ENCODE data around the gene ANO1.

Gene ANO1

DNA sequence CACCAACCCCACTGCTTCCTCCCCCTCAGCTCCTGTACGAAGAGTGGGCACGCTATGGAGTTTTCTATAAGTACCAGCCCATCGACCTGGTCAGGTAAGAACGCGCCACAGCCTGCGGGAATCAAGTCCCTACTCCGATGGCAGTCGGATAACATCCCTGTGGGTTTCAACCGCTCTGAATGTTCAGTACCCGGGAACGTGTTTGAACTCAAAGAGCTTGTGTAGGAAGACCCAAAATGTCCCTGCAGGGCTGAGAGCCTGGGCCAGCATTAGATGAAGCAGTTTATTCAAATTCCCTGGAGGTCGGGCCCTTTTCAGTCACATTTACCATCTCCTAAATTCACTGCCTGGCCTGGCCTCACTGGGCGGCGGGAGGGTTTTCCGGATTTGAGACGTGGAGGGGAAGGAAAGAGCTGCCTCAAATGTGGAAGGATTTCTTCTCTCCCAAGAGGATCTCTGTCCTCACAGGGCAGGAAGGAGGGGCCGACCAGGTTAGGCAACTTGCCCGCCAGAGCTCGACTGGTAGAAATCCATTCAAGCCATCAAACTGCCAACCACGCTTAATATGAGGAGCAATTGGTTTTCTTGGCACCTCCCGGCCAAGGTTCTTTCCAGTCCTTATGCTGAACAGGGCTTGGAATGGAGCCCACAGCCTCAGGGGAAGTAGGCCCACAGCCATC lies 46.3 kb downstream of the ANO1 start:
- H3K4me2 ChIP-seq (ENCODE audit: low read length) = no peak overlapping the region
- H3K9ac ChIP-seq = no peak overlapping the region
- H3K79me2 ChIP-seq = no peaks in the 10 kb centered on the region
- H3K4me1 ChIP-seq = no peaks in the 10 kb centered on the region
- H3K9me3 ChIP-seq (ENCODE audit: control insufficient read depth, low read length) = no peaks in the 10 kb centered on the region
- no peak overlapping the region for H2AFZ ChIP-seq
- TF ChIP-seq, protein P1, sequence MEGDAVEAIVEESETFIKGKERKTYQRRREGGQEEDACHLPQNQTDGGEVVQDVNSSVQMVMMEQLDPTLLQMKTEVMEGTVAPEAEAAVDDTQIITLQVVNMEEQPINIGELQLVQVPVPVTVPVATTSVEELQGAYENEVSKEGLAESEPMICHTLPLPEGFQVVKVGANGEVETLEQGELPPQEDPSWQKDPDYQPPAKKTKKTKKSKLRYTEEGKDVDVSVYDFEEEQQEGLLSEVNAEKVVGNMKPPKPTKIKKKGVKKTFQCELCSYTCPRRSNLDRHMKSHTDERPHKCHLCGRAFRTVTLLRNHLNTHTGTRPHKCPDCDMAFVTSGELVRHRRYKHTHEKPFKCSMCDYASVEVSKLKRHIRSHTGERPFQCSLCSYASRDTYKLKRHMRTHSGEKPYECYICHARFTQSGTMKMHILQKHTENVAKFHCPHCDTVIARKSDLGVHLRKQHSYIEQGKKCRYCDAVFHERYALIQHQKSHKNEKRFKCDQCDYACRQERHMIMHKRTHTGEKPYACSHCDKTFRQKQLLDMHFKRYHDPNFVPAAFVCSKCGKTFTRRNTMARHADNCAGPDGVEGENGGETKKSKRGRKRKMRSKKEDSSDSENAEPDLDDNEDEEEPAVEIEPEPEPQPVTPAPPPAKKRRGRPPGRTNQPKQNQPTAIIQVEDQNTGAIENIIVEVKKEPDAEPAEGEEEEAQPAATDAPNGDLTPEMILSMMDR (IDR thresholded peaks at IDR 0.05) = no peak
- H3K27ac ChIP-seq = no peak overlapping the region
- H3K27me3 ChIP-seq (ENCODE audit: control insufficient read depth, insufficient read depth, low read length) = no peaks in the 10 kb centered on the region
- no peak overlapping the region for H3K4me3 ChIP-seq (ENCODE audit: low read depth, low read length)
- no peaks in the 10 kb centered on the region for H3K36me3 ChIP-seq (ENCODE audit: control insufficient read depth, insufficient read depth, low read length)

DNA sequence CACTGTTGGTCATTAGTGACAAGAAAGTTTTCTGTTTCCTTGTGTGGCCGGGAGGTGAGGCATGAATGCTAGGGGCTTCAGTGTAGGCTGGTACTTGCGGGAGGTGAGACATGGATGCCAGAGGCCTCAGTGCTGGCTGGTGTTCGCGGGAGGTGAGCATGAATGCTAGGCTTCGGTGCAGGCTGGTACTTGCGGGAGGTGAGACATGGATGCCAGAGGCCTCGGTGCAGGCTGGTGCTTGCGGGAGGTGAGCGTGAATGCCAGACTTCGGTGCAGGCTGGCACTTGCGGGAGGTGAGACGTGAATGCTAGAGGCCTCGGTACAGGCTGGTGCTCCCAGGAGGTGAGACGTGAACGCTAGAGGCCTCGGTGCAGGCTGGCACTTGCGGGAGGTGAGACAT lies 48.4 kb downstream of the ANO1 start:
- Histone ChIP-seq H3K4me2 (ENCODE audit: low read length) (no peak overlapping the region), H3K9me3 (ENCODE audit: control insufficient read depth, low read length) (no peaks in the 10 kb centered on the region), H2AFZ (no peak overlapping the region), H3K36me3 (ENCODE audit: control insufficient read depth, insufficient read depth, low read length) (no peaks in the 10 kb centered on the region), H3K4me3 (ENCODE audit: low read depth, low read length) (no peak overlapping the region), H3K9ac (no peak overlapping the region), H3K27ac (no peak overlapping the region), H3K4me1 (no peaks in the 10 kb centered on the region), H3K79me2 (no peaks in the 10 kb centered on the region), H3K27me3 (ENCODE audit: control insufficient read depth, insufficient read depth, low read length) (no peaks in the 10 kb centered on the region)
- TF ChIP-seq, protein P1 (IDR thresholded peaks at IDR 0.05) = no peak

DNA sequence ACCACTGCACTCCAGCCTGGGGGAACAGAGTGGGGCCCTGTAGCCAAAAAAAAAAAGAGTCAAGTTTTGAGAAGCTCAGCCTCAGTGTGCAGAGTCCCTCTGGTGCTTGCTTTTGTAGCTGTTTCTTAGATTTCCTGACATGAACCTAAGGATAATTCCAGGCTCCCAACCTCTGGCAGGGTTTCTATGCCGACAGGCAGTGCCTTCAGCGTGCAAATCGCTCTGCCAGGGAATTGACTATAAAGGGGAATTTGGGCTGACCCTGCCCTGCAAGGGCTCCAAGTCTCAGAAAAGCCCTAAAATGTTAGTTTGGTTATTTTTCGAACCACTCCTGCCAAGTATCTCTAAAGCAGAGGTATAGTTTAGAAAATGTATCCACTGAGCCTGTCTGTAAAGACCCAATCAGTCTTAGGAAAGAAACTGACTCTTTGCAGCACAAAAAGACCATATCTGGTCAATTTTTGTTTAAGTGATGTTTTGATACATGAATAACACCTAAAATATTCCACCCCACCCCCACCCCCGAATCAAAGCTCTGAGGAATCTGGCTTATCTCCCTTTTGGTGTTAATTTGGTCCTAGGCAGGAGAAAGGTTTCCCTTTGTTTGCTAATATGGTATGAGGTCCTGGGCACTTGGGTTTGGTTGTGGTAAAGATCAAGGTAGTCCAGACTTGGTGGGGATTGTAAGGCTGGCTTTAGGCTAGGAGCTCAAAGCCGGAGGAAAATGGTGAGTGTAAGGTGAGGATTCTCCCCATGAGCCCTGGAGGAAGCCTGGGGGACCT lies 49.7 kb downstream of the ANO1 start:
- Histone ChIP-seq H3K4me2 (ENCODE audit: low read length) (no peak overlapping the region), H3K9me3 (ENCODE audit: control insufficient read depth, low read length) (no peaks in the 10 kb centered on the region), H2AFZ (no peak overlapping the region), H3K79me2 (no peaks in the 10 kb centered on the region), H3K27me3 (ENCODE audit: control insufficient read depth, insufficient read depth, low read length) (no peaks in the 10 kb centered on the region), H3K4me3 (ENCODE audit: low read depth, low read length) (no peak overlapping the region), H3K36me3 (ENCODE audit: control insufficient read depth, insufficient read depth, low read length) (no peaks in the 10 kb centered on the region), H3K27ac (no peak overlapping the region), H3K9ac (no peak overlapping the region), H3K4me1 (no peaks in the 10 kb centered on the region)
- TF ChIP-seq, protein P1 (IDR thresholded peaks at IDR 0.05) = no peak

- H3K4me3 ChIP-seq (ENCODE audit: low read depth, low read length) = no peak overlapping the region
- H3K4me2 ChIP-seq (ENCODE audit: low read length) = no peak overlapping the region
- no peaks in the 10 kb centered on the region for H3K27me3 ChIP-seq (ENCODE audit: control insufficient read depth, insufficient read depth, low read length)
- H3K9me3 ChIP-seq (ENCODE audit: control insufficient read depth, low read length) = no peaks in the 10 kb centered on the region
- H3K27ac ChIP-seq = no peak overlapping the region
- no peaks in the 10 kb centered on the region for H3K36me3 ChIP-seq (ENCODE audit: control insufficient read depth, insufficient read depth, low read length)
- no peak overlapping the region for H3K9ac ChIP-seq
- TF ChIP-seq, protein P1 (IDR thresholded peaks at IDR 0.05) = no peak
- no peaks in the 10 kb centered on the region for H3K4me1 ChIP-seq
- H2AFZ ChIP-seq = no peak overlapping the region
- H3K79me2 ChIP-seq = no peaks in the 10 kb centered on the region
Observed at GRCh38 chr11:70128435-70128906, 50.4 kb downstream of the ANO1 start.

All from parathyroid adenoma (tissue), 2 donors.